ENCODE measurements around the gene PDE5A. TPM values are rescaled to one million over a fixed set of nuclear protein-coding genes. Genes with fewer than 3 reads are reported as not detected.
"Not testable (repeated sequence)": the region's sequence is repeated elsewhere in the genome, so short reads cannot be mapped to it uniquely, and the experiment has no call there.

Gene PDE5A
- total RNA-seq, 4 donors from 2014 or later: 15.7 to 36.7 (median 28.3) TPM

- peaks cover 0 to 60% (median 0%) of the 10 kb centered on the region in 3 donors for H3K36me3 ChIP-seq
- no peak for TF ChIP-seq POLR2A (IDR thresholded peaks at IDR 0.05)
- TF ChIP-seq EP300 (IDR thresholded peaks at IDR 0.05): no peak
- TF ChIP-seq CTCF (IDR thresholded peaks at IDR 0.05): no peak
- H3K9me3 ChIP-seq: no peaks in the 10 kb centered on the region
- H3K4me3 ChIP-seq: no peak overlapping the region
- no peak for DNase-seq (ENCODE audit: low spot score in 2 of 2)
- H3K27me3 ChIP-seq: no peaks in the 10 kb centered on the region
- no peaks in the 10 kb centered on the region for H3K4me1 ChIP-seq
- no peak overlapping the region for H3K27ac ChIP-seq
Observed at GRCh38 chr4:119477412-119478053, 151.1 kb downstream of the PDE5A start.

- no peak overlapping the region for H3K27ac ChIP-seq
- TF ChIP-seq CTCF (IDR thresholded peaks at IDR 0.05) (no peak), POLR2A (IDR thresholded peaks at IDR 0.05) (no peak), EP300 (IDR thresholded peaks at IDR 0.05) (no peak)
- peaks cover 0 to 31% (median 0%) of the 10 kb centered on the region in 3 donors for H3K36me3 ChIP-seq
- H3K4me3 ChIP-seq: no peak overlapping the region
- H3K9me3 ChIP-seq: no peaks in the 10 kb centered on the region
- no peaks in the 10 kb centered on the region for H3K27me3 ChIP-seq
- DNase-seq (ENCODE audit: low spot score in 2 of 2): no peak
- 57 to 75% methylated on average over 3 of the region's 3 CpGs for WGBS, 2 donors
- no peaks in the 10 kb centered on the region for H3K4me1 ChIP-seq
Observed at GRCh38 chr4:119471259-119471658, 157.3 kb downstream of the PDE5A start.

GRCh38 chr4:119470737-119471063 lies 157.9 kb downstream of the PDE5A start:
- peaks cover 0 to 25% (median 0%) of the 10 kb centered on the region in 3 donors for H3K36me3 ChIP-seq
- not testable (repeated sequence) for H3K4me1 ChIP-seq; H3K27ac ChIP-seq; DNase-seq (ENCODE audit: low spot score in 2 of 2); H3K27me3 ChIP-seq; H3K4me3 ChIP-seq; H3K9me3 ChIP-seq

GRCh38 chr4:119470021-119470736 lies 158.4 kb downstream of the PDE5A start:
- H3K9me3 ChIP-seq; H3K4me1 ChIP-seq; H3K27ac ChIP-seq; H3K27me3 ChIP-seq; DNase-seq (ENCODE audit: low spot score in 2 of 2); H3K4me3 ChIP-seq: not testable (repeated sequence)
- peaks cover 0 to 20% (median 0%) of the 10 kb centered on the region in 3 donors for H3K36me3 ChIP-seq
- WGBS, 2 donors: 70 to 77% methylated on average over 2 of the region's 2 CpGs

- not testable (repeated sequence) for H3K27me3 ChIP-seq; H3K9me3 ChIP-seq; H3K4me1 ChIP-seq; DNase-seq (ENCODE audit: low spot score in 2 of 2); H3K4me3 ChIP-seq; H3K27ac ChIP-seq
- 62 to 65% methylated on average over 3 of the region's 3 CpGs for WGBS, 2 donors
- peaks cover 0 to 19% (median 0%) of the 10 kb centered on the region in 3 donors for H3K36me3 ChIP-seq
Observed at GRCh38 chr4:119469039-119469438, 159.6 kb downstream of the PDE5A start.

GRCh38 chr4:119462733-119463132 lies 165.9 kb downstream of the PDE5A start:
- not testable (repeated sequence) for H3K4me1 ChIP-seq; DNase-seq (ENCODE audit: low spot score in 2 of 2); H3K27ac ChIP-seq; H3K36me3 ChIP-seq; H3K27me3 ChIP-seq; H3K4me3 ChIP-seq; H3K9me3 ChIP-seq
- peak in 1 of 5 experiments; percentile 8 for TF ChIP-seq CTCF (IDR thresholded peaks at IDR 0.05)
- 62 to 68% methylated on average over 3 of the region's 3 CpGs for WGBS, 2 donors

GRCh38 chr4:119455734-119456133 lies 172.9 kb downstream of the PDE5A start:
- H3K4me1 ChIP-seq; H3K9me3 ChIP-seq; H3K27me3 ChIP-seq; H3K36me3 ChIP-seq; DNase-seq (ENCODE audit: low spot score in 2 of 2): not testable (repeated sequence)
- WGBS, 2 donors: 59 to 80% methylated on average over 18 of the region's 18 CpGs
- Histone ChIP-seq H3K4me3 (peak overlapping the region; percentile 58 to 82 (median 73)), H3K27ac (peak overlapping the region in 1 of 4 donors; percentile 86)

Data from tibial nerve (tissue), 4 donors.